HepG2 (cell line): Measurements from ENCODE around the gene MFSD2B. TPM values are rescaled to one million over a fixed set of nuclear protein-coding genes. Genes with fewer than 3 reads are reported as not detected.

Experiments used
- CENPX ChIP-seq: sonication (generic); formaldehyde crosslinking; IDR thresholded peaks from 2 replicates; pipeline ENCODE4 v1.9.0; 2021; ENCODE audit warnings: mild to moderate bottlenecking, missing genetic modification reagents, moderate library complexity
- ELF3 ChIP-seq: IDR thresholded peaks from 2 replicates; pipeline ENCODE4 v1.6.1; 2016; ENCODE audit warnings: missing genetic modification reagents, missing compliant biosample characterization
- GPN1 ChIP-seq: sonication (generic); formaldehyde crosslinking; IDR thresholded peaks from 2 replicates; pipeline ENCODE4 v1.5.1; 2020; ENCODE audit warnings: missing genetic modification reagents, borderline replicate concordance
- KLF16 ChIP-seq, 2 experiments: sonication (generic) in 1 of 2; formaldehyde crosslinking in 1 of 2; IDR thresholded peaks; 2 replicates each; pipeline versions ENCODE4 v1.6.1 to v1.8.0; 2016 to 2023; ENCODE audit warnings: missing genetic modification reagents in 2 of 2, missing compliant biosample characterization in 1 of 2
- MAX ChIP-seq: IDR thresholded peaks from 2 replicates; pipeline ENCODE4 v1.6.1; 2012; ENCODE audit warnings: inconsistent platforms
- MLLT10 ChIP-seq: sonication (generic); formaldehyde crosslinking; IDR thresholded peaks from 2 replicates; pipeline ENCODE4 v1.4.0; 2020; ENCODE audit warnings: missing genetic modification reagents
- MTA3 ChIP-seq: sonication (generic); formaldehyde crosslinking; IDR thresholded peaks from 2 replicates; pipeline ENCODE4 v1.4.0; 2020; ENCODE audit warnings: missing genetic modification reagents
- NFE2L2 ChIP-seq: fragments of 150-350 bp; IDR thresholded peaks from 2 replicates; pipeline ENCODE4 v1.6.1; 2014; ENCODE audit warnings: low read length
- SMAD9 ChIP-seq: sonication (generic); formaldehyde crosslinking; IDR thresholded peaks from 2 replicates; pipeline ENCODE4 v1.5.1; 2020; ENCODE audit warnings: mild to moderate bottlenecking, missing genetic modification reagents
- SRSF9 ChIP-seq: fragments of 200-400 bp; formaldehyde crosslinking; IDR thresholded peaks from 2 replicates; pipeline ENCODE4 v1.6.1; 2018; ENCODE audit warnings: borderline replicate concordance, mild to moderate bottlenecking, low read depth, low read length; ENCODE audit not compliant: insufficient read depth, poor library complexity, severe bottlenecking
- TBX2 ChIP-seq: sonication (generic); formaldehyde crosslinking; IDR thresholded peaks from 2 replicates; pipeline ENCODE4 v1.5.0; 2020; ENCODE audit warnings: missing genetic modification reagents, mild to moderate bottlenecking, borderline replicate concordance
- TFDP1 ChIP-seq: IDR thresholded peaks from 2 replicates; pipeline ENCODE4 v1.6.1; 2016; ENCODE audit warnings: missing compliant biosample characterization, missing genetic modification reagents, borderline replicate concordance
- WIZ ChIP-seq: sonication (generic); formaldehyde crosslinking; IDR thresholded peaks from 2 replicates; pipeline ENCODE4 v1.5.1; 2020; ENCODE audit warnings: mild to moderate bottlenecking, missing genetic modification reagents
- ZNF17 ChIP-seq: sonication (generic); formaldehyde crosslinking; IDR thresholded peaks from 2 replicates; pipeline ENCODE4 v1.5.0; 2020; ENCODE audit warnings: mild to moderate bottlenecking, missing genetic modification reagents
- ZNF296 ChIP-seq: sonication (generic); formaldehyde crosslinking; conservative IDR thresholded peaks from 2 replicates; pipeline ENCODE4 v1.5.0; 2020; ENCODE audit warnings: mild to moderate bottlenecking, missing genetic modification reagents
- ZNF30 ChIP-seq: sonication (generic); formaldehyde crosslinking; IDR thresholded peaks from 2 replicates; pipeline ENCODE4 v1.5.0; 2020; ENCODE audit warnings: mild to moderate bottlenecking, missing genetic modification reagents
- ZNF33A ChIP-seq: sonication (generic); formaldehyde crosslinking; IDR thresholded peaks from 2 replicates; pipeline ENCODE4 v1.5.1; 2020; ENCODE audit warnings: missing genetic modification reagents, mild to moderate bottlenecking, moderate library complexity, borderline replicate concordance
- ZNF788 ChIP-seq: sonication (generic); formaldehyde crosslinking; IDR thresholded peaks from 2 replicates; pipeline ENCODE4 v1.5.0; 2020; ENCODE audit warnings: mild to moderate bottlenecking, missing genetic modification reagents, borderline replicate concordance
- polyA plus RNA-seq, 8 experiments: library from polyadenylated mRNA; depleted of rRNA in 3 of 8; stranded (reverse) in 7 of 8; unstranded in 1 of 8; fragments of >200 nt; fragmentation: Illumina TruSeq in 4 of 8; extraction: Trizol in 4 of 8; gene quantifications; 2 replicates each; pipeline versions ENCODE4 v1.2.1 to v1.2.3, GENCODE V29; 2011 to 2016; ENCODE audit warnings: low read depth in 4 of 8, missing spikeins in 1 of 8, mixed read lengths in 1 of 8; ENCODE audit not compliant: insufficient read depth in 1 of 8
- total RNA-seq, 5 experiments: library from RNA; depleted of rRNA; stranded (reverse); fragments of >200 nt; fragmentation: Illumina TruSeq; extraction: Trizol; gene quantifications; 2 replicates each; pipeline ENCODE4 v1.2.3, GENCODE V29; 2016; ENCODE audit warnings: low read depth in 1 of 5
- TF ChIP-seq, protein P1 (sequence below): sonication (generic); formaldehyde crosslinking; conservative IDR thresholded peaks from 2 replicates; pipeline ENCODE4 v1.4.0; 2020; ENCODE audit warnings: missing genetic modification reagents
- TF ChIP-seq, protein P2 (sequence below): sonication (generic); formaldehyde crosslinking; IDR thresholded peaks from 2 replicates; pipeline ENCODE4 v1.4.0; 2020; ENCODE audit warnings: mild to moderate bottlenecking, missing genetic modification reagents, borderline replicate concordance
- TF ChIP-seq, protein P3 (sequence below): sonication (generic); formaldehyde crosslinking; IDR thresholded peaks from 2 replicates; pipeline ENCODE4 v1.8.0; 2022; ENCODE audit warnings: mild to moderate bottlenecking, missing genetic modification reagents, borderline replicate concordance
- TF ChIP-seq, protein P4 (sequence below): sonication (generic); formaldehyde crosslinking; IDR thresholded peaks from 2 replicates; pipeline ENCODE4 v1.5.0; 2020; ENCODE audit warnings: missing genetic modification reagents

Gene MFSD2B
- total and polyA plus RNA-seq, 2 of the 13 experiments (the other 11 are each of a cell fraction or from before 2014, with no cell fraction given): 0.21 to 0.93 TPM

GRCh38 chr2:24016376-24016761 lies 6.5 kb downstream of the MFSD2B start (continued):
- TF ChIP-seq, protein P1, sequence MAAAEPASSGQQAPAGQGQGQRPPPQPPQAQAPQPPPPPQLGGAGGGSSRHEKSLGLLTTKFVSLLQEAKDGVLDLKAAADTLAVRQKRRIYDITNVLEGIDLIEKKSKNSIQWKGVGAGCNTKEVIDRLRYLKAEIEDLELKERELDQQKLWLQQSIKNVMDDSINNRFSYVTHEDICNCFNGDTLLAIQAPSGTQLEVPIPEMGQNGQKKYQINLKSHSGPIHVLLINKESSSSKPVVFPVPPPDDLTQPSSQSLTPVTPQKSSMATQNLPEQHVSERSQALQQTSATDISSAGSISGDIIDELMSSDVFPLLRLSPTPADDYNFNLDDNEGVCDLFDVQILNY (CRISPR knock-in tag): no peak
- TF ChIP-seq ZNF30 (CRISPR knock-in tag) (no peak), SMAD9 (CRISPR knock-in tag) (no peak), MTA3 (no peak), CENPX (no peak), ZNF17 (no peak), MAX (peak; percentile 13; the same call in 1 of the 2 replicates), GPN1 (CRISPR knock-in tag) (no peak), ELF3 (peak; percentile 10; the same call in 1 of the 2 replicates), ZNF296 (no peak), NFE2L2 (no peak), KLF16 (CRISPR knock-in tag; IDR thresholded peaks at IDR 0.05) (no peak), SRSF9 (no peak), TFDP1 (CRISPR knock-in tag) (no peak), ZNF788 (no peak), WIZ (CRISPR knock-in tag) (no peak), TBX2 (CRISPR knock-in tag) (no peak), ZNF33A (CRISPR knock-in tag) (no peak), MLLT10 (CRISPR knock-in tag) (no peak)
- TF ChIP-seq, protein P2, sequence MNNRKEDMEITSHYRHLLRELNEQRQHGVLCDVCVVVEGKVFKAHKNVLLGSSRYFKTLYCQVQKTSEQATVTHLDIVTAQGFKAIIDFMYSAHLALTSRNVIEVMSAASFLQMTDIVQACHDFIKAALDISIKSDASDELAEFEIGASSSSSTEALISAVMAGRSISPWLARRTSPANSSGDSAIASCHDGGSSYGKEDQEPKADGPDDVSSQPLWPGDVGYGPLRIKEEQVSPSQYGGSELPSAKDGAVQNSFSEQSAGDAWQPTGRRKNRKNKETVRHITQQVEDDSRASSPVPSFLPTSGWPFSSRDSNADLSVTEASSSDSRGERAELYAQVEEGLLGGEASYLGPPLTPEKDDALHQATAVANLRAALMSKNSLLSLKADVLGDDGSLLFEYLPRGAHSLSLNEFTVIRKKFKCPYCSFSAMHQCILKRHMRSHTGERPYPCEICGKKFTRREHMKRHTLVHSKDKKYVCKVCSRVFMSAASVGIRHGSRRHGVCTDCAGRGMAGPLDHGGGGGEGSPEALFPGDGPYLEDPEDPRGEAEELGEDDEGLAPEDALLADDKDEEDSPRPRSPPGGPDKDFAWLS (CRISPR knock-in tag): no peak
- TF ChIP-seq, protein P3, sequence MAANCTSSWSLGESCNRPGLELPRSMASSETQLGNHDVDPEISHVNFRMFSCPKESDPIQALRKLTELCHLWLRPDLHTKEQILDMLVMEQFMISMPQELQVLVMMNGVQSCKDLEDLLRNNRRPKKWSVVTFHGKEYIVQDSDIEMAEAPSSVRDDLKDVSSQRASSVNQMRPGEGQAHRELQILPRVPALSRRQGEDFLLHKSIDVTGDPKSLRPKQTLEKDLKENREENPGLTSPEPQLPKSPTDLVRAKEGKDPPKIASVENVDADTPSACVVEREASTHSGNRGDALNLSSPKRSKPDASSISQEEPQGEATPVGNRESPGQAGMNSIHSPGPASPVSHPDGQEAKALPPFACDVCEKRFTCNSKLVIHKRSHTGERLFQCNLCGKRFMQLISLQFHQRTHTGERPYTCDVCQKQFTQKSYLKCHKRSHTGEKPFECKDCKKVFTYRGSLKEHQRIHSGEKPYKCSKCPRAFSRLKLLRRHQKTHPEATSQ (CRISPR knock-in tag): no peak
- TF ChIP-seq, protein P4, sequence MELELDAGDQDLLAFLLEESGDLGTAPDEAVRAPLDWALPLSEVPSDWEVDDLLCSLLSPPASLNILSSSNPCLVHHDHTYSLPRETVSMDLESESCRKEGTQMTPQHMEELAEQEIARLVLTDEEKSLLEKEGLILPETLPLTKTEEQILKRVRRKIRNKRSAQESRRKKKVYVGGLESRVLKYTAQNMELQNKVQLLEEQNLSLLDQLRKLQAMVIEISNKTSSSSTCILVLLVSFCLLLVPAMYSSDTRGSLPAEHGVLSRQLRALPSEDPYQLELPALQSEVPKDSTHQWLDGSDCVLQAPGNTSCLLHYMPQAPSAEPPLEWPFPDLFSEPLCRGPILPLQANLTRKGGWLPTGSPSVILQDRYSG (CRISPR knock-in tag): no peak
